ENCODE data around the gene PDE1C.

DNA sequence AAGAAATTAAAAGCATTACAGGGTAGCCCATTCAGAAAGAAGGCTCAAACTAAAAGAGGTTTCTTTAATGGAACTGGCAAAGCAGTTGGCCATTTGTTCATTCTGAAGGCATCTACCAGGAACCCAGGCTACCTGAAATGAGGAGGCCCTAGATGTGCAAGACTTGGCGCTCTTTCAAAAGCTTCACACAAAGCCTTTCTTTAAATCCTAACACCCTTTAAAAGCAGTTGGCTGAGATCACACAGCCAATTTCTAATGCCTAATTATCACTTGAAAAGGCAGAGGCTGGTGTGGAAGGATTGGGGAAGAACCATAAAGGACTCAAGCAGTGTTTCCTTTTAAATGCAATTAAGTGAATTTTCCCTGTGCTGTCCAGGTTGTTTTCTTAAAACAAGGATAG is 360.0 kb downstream of the PDE1C start:
- TF ChIP-seq, protein P1, sequence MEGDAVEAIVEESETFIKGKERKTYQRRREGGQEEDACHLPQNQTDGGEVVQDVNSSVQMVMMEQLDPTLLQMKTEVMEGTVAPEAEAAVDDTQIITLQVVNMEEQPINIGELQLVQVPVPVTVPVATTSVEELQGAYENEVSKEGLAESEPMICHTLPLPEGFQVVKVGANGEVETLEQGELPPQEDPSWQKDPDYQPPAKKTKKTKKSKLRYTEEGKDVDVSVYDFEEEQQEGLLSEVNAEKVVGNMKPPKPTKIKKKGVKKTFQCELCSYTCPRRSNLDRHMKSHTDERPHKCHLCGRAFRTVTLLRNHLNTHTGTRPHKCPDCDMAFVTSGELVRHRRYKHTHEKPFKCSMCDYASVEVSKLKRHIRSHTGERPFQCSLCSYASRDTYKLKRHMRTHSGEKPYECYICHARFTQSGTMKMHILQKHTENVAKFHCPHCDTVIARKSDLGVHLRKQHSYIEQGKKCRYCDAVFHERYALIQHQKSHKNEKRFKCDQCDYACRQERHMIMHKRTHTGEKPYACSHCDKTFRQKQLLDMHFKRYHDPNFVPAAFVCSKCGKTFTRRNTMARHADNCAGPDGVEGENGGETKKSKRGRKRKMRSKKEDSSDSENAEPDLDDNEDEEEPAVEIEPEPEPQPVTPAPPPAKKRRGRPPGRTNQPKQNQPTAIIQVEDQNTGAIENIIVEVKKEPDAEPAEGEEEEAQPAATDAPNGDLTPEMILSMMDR (IDR thresholded peaks at IDR 0.05; ENCODE audit: low read depth, low read length), result no peak
- TF ChIP-seq POLR2A (IDR thresholded peaks at IDR 0.05; ENCODE audit: extremely low read depth, insufficient read length), result no peak
- TF ChIP-seq, protein P2, sequence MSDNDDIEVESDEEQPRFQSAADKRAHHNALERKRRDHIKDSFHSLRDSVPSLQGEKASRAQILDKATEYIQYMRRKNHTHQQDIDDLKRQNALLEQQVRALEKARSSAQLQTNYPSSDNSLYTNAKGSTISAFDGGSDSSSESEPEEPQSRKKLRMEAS (IDR thresholded peaks at IDR 0.05; ENCODE audit: low read depth, low read length), result no peak

All from NB4 (cell line).